ENCODE data around the gene IGF2BP3.

IGF2BP3 gene

GRCh38 chr7:23450518-23450917, 19.8 kb downstream of the IGF2BP3 start:
- H3K27me3 ChIP-seq (ENCODE audit: control insufficient read depth, insufficient read depth, low read length) = no peaks in the 10 kb centered on the region
- H3K4me1 ChIP-seq (ENCODE audit: control insufficient read depth, insufficient read depth, low read length) = peaks cover 31% of the 10 kb centered on the region
- peaks cover 47% of the 10 kb centered on the region for H3K36me3 ChIP-seq (ENCODE audit: control insufficient read depth, insufficient read depth, low read length)
- H3K4me3 ChIP-seq (ENCODE audit: low read depth, low read length) = no peak overlapping the region
- H3K9me3 ChIP-seq (ENCODE audit: control insufficient read depth, insufficient read depth, low read length) = no peaks in the 10 kb centered on the region
- no peak overlapping the region for H3K27ac ChIP-seq (ENCODE audit: low read depth, low read length)
- no peak overlapping the region for H3K9ac ChIP-seq (ENCODE audit: low read depth, low read length)

GRCh38 chr7:23449941-23450340, 20.4 kb downstream of the IGF2BP3 start:
- no peak overlapping the region for H3K9ac ChIP-seq (ENCODE audit: low read depth, low read length)
- no peak overlapping the region for H3K4me3 ChIP-seq (ENCODE audit: low read depth, low read length)
- no peaks in the 10 kb centered on the region for H3K9me3 ChIP-seq (ENCODE audit: control insufficient read depth, insufficient read depth, low read length)
- peaks cover 49% of the 10 kb centered on the region for H3K36me3 ChIP-seq (ENCODE audit: control insufficient read depth, insufficient read depth, low read length)
- H3K27ac ChIP-seq (ENCODE audit: low read depth, low read length) = no peak overlapping the region
- H3K27me3 ChIP-seq (ENCODE audit: control insufficient read depth, insufficient read depth, low read length) = no peaks in the 10 kb centered on the region
- H3K4me1 ChIP-seq (ENCODE audit: control insufficient read depth, insufficient read depth, low read length) = peaks cover 25% of the 10 kb centered on the region

- H3K4me3 ChIP-seq (ENCODE audit: low read depth, low read length) = no peak overlapping the region
- no peak overlapping the region for H3K9ac ChIP-seq (ENCODE audit: low read depth, low read length)
- peaks cover 8% of the 10 kb centered on the region; the same call in 1 of the 2 replicates for H3K4me1 ChIP-seq (ENCODE audit: control insufficient read depth, insufficient read depth, low read length)
- H3K27ac ChIP-seq (ENCODE audit: low read depth, low read length) = no peak overlapping the region
- peaks cover 46% of the 10 kb centered on the region for H3K36me3 ChIP-seq (ENCODE audit: control insufficient read depth, insufficient read depth, low read length)
- H3K27me3 ChIP-seq (ENCODE audit: control insufficient read depth, insufficient read depth, low read length) = no peaks in the 10 kb centered on the region
- no peaks in the 10 kb centered on the region for H3K9me3 ChIP-seq (ENCODE audit: control insufficient read depth, insufficient read depth, low read length)
Observed at GRCh38 chr7:23445326-23445725, 25.0 kb downstream of the IGF2BP3 start.

- no peak overlapping the region for H3K4me3 ChIP-seq (ENCODE audit: low read depth, low read length)
- H3K36me3 ChIP-seq (ENCODE audit: control insufficient read depth, insufficient read depth, low read length) = peaks cover 42% of the 10 kb centered on the region
- H3K9me3 ChIP-seq (ENCODE audit: control insufficient read depth, insufficient read depth, low read length) = no peaks in the 10 kb centered on the region
- no peak overlapping the region for H3K27ac ChIP-seq (ENCODE audit: low read depth, low read length)
- no peaks in the 10 kb centered on the region; the same call in 1 of the 2 replicates for H3K4me1 ChIP-seq (ENCODE audit: control insufficient read depth, insufficient read depth, low read length)
- H3K27me3 ChIP-seq (ENCODE audit: control insufficient read depth, insufficient read depth, low read length) = no peaks in the 10 kb centered on the region
- no peak overlapping the region for H3K9ac ChIP-seq (ENCODE audit: low read depth, low read length)
Observed at GRCh38 chr7:23443974-23444373, 26.3 kb downstream of the IGF2BP3 start.

GRCh38 chr7:23438171-23438570, 32.1 kb downstream of the IGF2BP3 start:
- H3K9ac ChIP-seq (ENCODE audit: low read depth, low read length) = no peak overlapping the region
- no peaks in the 10 kb centered on the region for H3K9me3 ChIP-seq (ENCODE audit: control insufficient read depth, insufficient read depth, low read length)
- peaks cover 9% of the 10 kb centered on the region; the same call in 1 of the 2 replicates for H3K36me3 ChIP-seq (ENCODE audit: control insufficient read depth, insufficient read depth, low read length)
- H3K27ac ChIP-seq (ENCODE audit: low read depth, low read length) = no peak overlapping the region
- H3K27me3 ChIP-seq (ENCODE audit: control insufficient read depth, insufficient read depth, low read length) = no peaks in the 10 kb centered on the region
- peaks cover 7% of the 10 kb centered on the region; the same call in 1 of the 2 replicates for H3K4me1 ChIP-seq (ENCODE audit: control insufficient read depth, insufficient read depth, low read length)
- H3K4me3 ChIP-seq (ENCODE audit: low read depth, low read length) = no peak overlapping the region

GRCh38 chr7:23434147-23434917, 36.0 kb downstream of the IGF2BP3 start:
- Histone ChIP-seq H3K27ac (ENCODE audit: low read depth, low read length) (no peak overlapping the region), H3K27me3 (ENCODE audit: control insufficient read depth, insufficient read depth, low read length) (no peaks in the 10 kb centered on the region), H3K36me3 (ENCODE audit: control insufficient read depth, insufficient read depth, low read length) (peaks cover 4% of the 10 kb centered on the region; the same call in 1 of the 2 replicates), H3K9ac (ENCODE audit: low read depth, low read length) (no peak overlapping the region), H3K4me1 (ENCODE audit: control insufficient read depth, insufficient read depth, low read length) (peaks cover 35% of the 10 kb centered on the region), H3K4me3 (ENCODE audit: low read depth, low read length) (no peak overlapping the region), H3K9me3 (ENCODE audit: control insufficient read depth, insufficient read depth, low read length) (no peaks in the 10 kb centered on the region)

GRCh38 chr7:23431702-23432199, 38.5 kb downstream of the IGF2BP3 start:
- Histone ChIP-seq H3K4me3 (ENCODE audit: low read depth, low read length) (no peak overlapping the region), H3K4me1 (ENCODE audit: control insufficient read depth, insufficient read depth, low read length) (peaks cover 35% of the 10 kb centered on the region), H3K27ac (ENCODE audit: low read depth, low read length) (peak overlapping the region; percentile 26), H3K9me3 (ENCODE audit: control insufficient read depth, insufficient read depth, low read length) (no peaks in the 10 kb centered on the region), H3K27me3 (ENCODE audit: control insufficient read depth, insufficient read depth, low read length) (no peaks in the 10 kb centered on the region), H3K9ac (ENCODE audit: low read depth, low read length) (no peak overlapping the region), H3K36me3 (ENCODE audit: control insufficient read depth, insufficient read depth, low read length) (peaks cover 5% of the 10 kb centered on the region; the same call in 1 of the 2 replicates)

- Histone ChIP-seq H3K27me3 (ENCODE audit: control insufficient read depth, insufficient read depth, low read length) (no peaks in the 10 kb centered on the region), H3K9ac (ENCODE audit: low read depth, low read length) (no peak overlapping the region), H3K27ac (ENCODE audit: low read depth, low read length) (peak overlapping the region; percentile 8), H3K4me3 (ENCODE audit: low read depth, low read length) (no peak overlapping the region), H3K9me3 (ENCODE audit: control insufficient read depth, insufficient read depth, low read length) (no peaks in the 10 kb centered on the region), H3K36me3 (ENCODE audit: control insufficient read depth, insufficient read depth, low read length) (peaks cover 5% of the 10 kb centered on the region; the same call in 1 of the 2 replicates), H3K4me1 (ENCODE audit: control insufficient read depth, insufficient read depth, low read length) (peaks cover 35% of the 10 kb centered on the region)
Observed at GRCh38 chr7:23430893-23431259, 39.4 kb downstream of the IGF2BP3 start.

GRCh38 chr7:23426876-23427275, 43.4 kb downstream of the IGF2BP3 start:
- Histone ChIP-seq H3K27me3 (ENCODE audit: control insufficient read depth, insufficient read depth, low read length) (no peaks in the 10 kb centered on the region), H3K4me3 (ENCODE audit: low read depth, low read length) (no peak overlapping the region), H3K9me3 (ENCODE audit: control insufficient read depth, insufficient read depth, low read length) (no peaks in the 10 kb centered on the region), H3K36me3 (ENCODE audit: control insufficient read depth, insufficient read depth, low read length) (peaks cover 10% of the 10 kb centered on the region), H3K9ac (ENCODE audit: low read depth, low read length) (no peak overlapping the region), H3K27ac (ENCODE audit: low read depth, low read length) (no peak overlapping the region), H3K4me1 (ENCODE audit: control insufficient read depth, insufficient read depth, low read length) (peaks cover 26% of the 10 kb centered on the region)

GRCh38 chr7:23422909-23423308, 47.4 kb downstream of the IGF2BP3 start:
- Histone ChIP-seq H3K4me3 (ENCODE audit: low read depth, low read length) (no peak overlapping the region), H3K27me3 (ENCODE audit: control insufficient read depth, insufficient read depth, low read length) (no peaks in the 10 kb centered on the region), H3K4me1 (ENCODE audit: control insufficient read depth, insufficient read depth, low read length) (peaks cover 26% of the 10 kb centered on the region), H3K27ac (ENCODE audit: low read depth, low read length) (no peak overlapping the region), H3K9ac (ENCODE audit: low read depth, low read length) (no peak overlapping the region), H3K36me3 (ENCODE audit: control insufficient read depth, insufficient read depth, low read length) (peaks cover 9% of the 10 kb centered on the region), H3K9me3 (ENCODE audit: control insufficient read depth, insufficient read depth, low read length) (no peaks in the 10 kb centered on the region)

- Histone ChIP-seq H3K36me3 (ENCODE audit: control insufficient read depth, insufficient read depth, low read length) (peaks cover 14% of the 10 kb centered on the region), H3K4me1 (ENCODE audit: control insufficient read depth, insufficient read depth, low read length) (peaks cover 31% of the 10 kb centered on the region), H3K4me3 (ENCODE audit: low read depth, low read length) (no peak overlapping the region), H3K27me3 (ENCODE audit: control insufficient read depth, insufficient read depth, low read length) (no peaks in the 10 kb centered on the region), H3K27ac (ENCODE audit: low read depth, low read length) (no peak overlapping the region), H3K9me3 (ENCODE audit: control insufficient read depth, insufficient read depth, low read length) (no peaks in the 10 kb centered on the region), H3K9ac (ENCODE audit: low read depth, low read length) (no peak overlapping the region)
Observed at GRCh38 chr7:23422384-23422783, 47.9 kb downstream of the IGF2BP3 start.

All from HUES48 (cell line).